Upper lobe of right lung (tissue), 1 donor: ENCODE measurements around the gene SNTG2. TPM values are rescaled to one million over a fixed set of nuclear protein-coding genes. Genes with fewer than 3 reads are reported as not detected.
"Not testable (repeated sequence)": the region's sequence is repeated elsewhere in the genome, so short reads cannot be mapped to it uniquely, and the experiment has no call there.

Experiments used
- ATAC-seq: fragments of 200-7000 bp; cut with Tn5 transposase; one replicate; pipeline ENCODE4 v1.9.1; 2020; ENCODE audit warnings: mild to moderate bottlenecking, moderate library complexity
- DNase-seq: peaks from one replicate; pipeline ENCODE4 v3.0.0-alpha.2; 2020
- H3K27ac ChIP-seq: fragments of 200-600 bp; one replicate; pipeline ENCODE4 v1.8.0; 2022
- H3K27me3 ChIP-seq: fragments of 200-600 bp; one replicate; pipeline ENCODE4 v1.8.0; 2022; ENCODE audit warnings: mild to moderate bottlenecking
- H3K36me3 ChIP-seq: fragments of 200-600 bp; one replicate; pipeline ENCODE4 v1.8.0; 2022
- H3K4me1 ChIP-seq: fragments of 200-600 bp; one replicate; pipeline ENCODE4 v1.8.0; 2022
- H3K4me3 ChIP-seq: fragments of 200-600 bp; one replicate; pipeline ENCODE4 v1.8.0; 2022; ENCODE audit warnings: mild to moderate bottlenecking
- H3K9me3 ChIP-seq: fragments of 200-600 bp; one replicate; pipeline ENCODE4 v1.8.0; 2022
- CTCF ChIP-seq: fragments of 200-600 bp; IDR thresholded peaks from one replicate; pipeline ENCODE4 v1.8.0; 2022; ENCODE audit warnings: antibody characterized with exemption
- intact Hi-C: fragments of 100-400 bp; cut with DNase I; formaldehyde crosslinking; loops from one replicate; pipeline ENCODE4 v1.11.0; 2022
- total RNA-seq: library from RNA; stranded (reverse); fragmentation: NEBNext Ultra II Directional; extraction: Animal tissue kit (Norgen Biotek cat#: 25700); gene quantifications from one replicate; pipeline ENCODE4 v1.2.1, GENCODE V29; 2021
- donor health status: DM: no; HTN: yes; CAD: no; lungs with severe emphysema.

Gene SNTG2
- total RNA-seq, 1 donor from 2014 or later, result 3.6 TPM

DNA sequence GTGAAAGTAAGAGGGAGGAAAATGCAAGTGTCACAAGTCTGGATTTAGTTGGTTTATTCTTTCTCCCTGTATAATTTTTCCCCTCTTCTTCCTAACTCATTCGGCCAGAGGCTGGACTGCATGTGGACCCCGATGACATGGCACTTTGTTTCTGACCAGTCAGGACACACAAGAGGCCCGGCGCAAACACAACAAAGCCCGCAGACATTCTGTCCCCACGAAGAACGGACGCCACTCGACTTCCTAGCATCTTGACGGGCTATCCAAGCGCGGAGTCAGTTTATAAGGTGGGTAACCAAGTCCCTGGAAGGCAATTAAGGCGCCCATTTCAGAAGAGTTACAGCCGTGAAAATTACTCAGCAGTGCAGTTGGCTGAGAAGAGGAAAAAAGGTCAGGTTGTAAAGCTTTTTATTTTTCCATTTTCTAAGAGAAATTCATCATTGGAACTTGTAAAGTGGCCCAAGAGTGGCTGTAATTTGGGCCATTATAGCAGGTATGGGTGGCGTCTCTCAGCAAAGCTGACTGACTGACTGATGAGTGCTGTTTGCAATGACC, 462.6 kb downstream of the SNTG2 start, which contains the start of gene TPO:
Gene TPO, plus strand, starts transcription at position 308 of the 555 bp plus-strand sequence. CDS start 946 bp downstream, outside the sequence.
- Histone ChIP-seq H3K27me3 (no peaks in the 10 kb centered on the region), H3K4me1 (no peaks in the 10 kb centered on the region), H3K36me3 (no peaks in the 10 kb centered on the region), H3K27ac (no peak within 1 kb of the TSS), H3K4me3 (no peak within 1 kb of the TSS), H3K9me3 (no peaks in the 10 kb centered on the region)
- DNase-seq (no peak), ATAC-seq (no peak)
- no peak for TF ChIP-seq CTCF
- intact Hi-C loops, result no loop called here

- Histone ChIP-seq H3K27me3 (no peaks in the 10 kb centered on the region), H3K4me1 (no peaks in the 10 kb centered on the region), H3K9me3 (no peaks in the 10 kb centered on the region), H3K27ac (no peak overlapping the region), H3K4me3 (no peak overlapping the region), H3K36me3 (no peaks in the 10 kb centered on the region)
- DNase-seq (no peak), ATAC-seq (no peak)
- no peak for TF ChIP-seq CTCF
- intact Hi-C loops, result no loop called here
These were observed 463.5 kb downstream of the SNTG2 start for GRCh38 chr2:1414121-1414520.

GRCh38 chr2:1414901-1415300, 464.3 kb downstream of the SNTG2 start:
- intact Hi-C loops, ATAC-seq, DNase-seq, H3K4me1 ChIP-seq, H3K9me3 ChIP-seq, H3K27ac ChIP-seq, H3K27me3 ChIP-seq, H3K4me3 ChIP-seq, H3K36me3 ChIP-seq: not testable (repeated sequence)

DNA sequence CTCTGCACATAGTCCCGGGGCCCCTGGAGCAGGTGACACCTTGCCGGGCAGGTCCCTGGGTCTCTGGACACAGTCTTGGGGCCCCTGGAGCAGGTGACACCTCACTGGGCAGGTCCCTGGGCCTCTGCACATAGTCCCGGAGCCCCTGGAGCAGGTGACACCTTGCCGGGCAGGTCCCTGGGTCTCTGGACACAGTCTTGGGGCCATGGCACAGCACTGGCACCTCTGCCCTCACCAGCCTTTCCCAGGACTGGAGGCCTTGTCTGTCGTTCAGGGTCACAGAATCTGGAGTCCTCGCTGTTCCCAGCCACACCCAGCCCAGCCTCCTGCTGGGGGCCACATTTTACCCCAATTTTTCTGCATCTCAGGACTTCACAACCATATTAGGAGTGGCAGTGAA, 464.9 kb downstream of the SNTG2 start:
- H3K36me3 ChIP-seq, result no peaks in the 10 kb centered on the region
- intact Hi-C loops, result no loop called here
- no peak overlapping the region for H3K27ac ChIP-seq
- no peak for TF ChIP-seq CTCF
- no peaks in the 10 kb centered on the region for H3K9me3 ChIP-seq
- ATAC-seq (no peak), DNase-seq (no peak)
- no peaks in the 10 kb centered on the region for H3K4me1 ChIP-seq
- no peak overlapping the region for H3K4me3 ChIP-seq
- no peaks in the 10 kb centered on the region for H3K27me3 ChIP-seq
